ENCODE measurements around the gene GPI.

GPI gene

GRCh38 chr19:34341935-34342680 is 22.9 kb upstream of the GPI start:
- DNase-seq (ENCODE audit: low read depth in 2 of 2): no peak

GRCh38 chr19:34343751-34344150 is 21.2 kb upstream of the GPI start:
- no peak for DNase-seq (ENCODE audit: low read depth in 2 of 2)

- DNase-seq (ENCODE audit: low read depth in 2 of 2): peak; percentile 68 to 75
Measured at GRCh38 chr19:34345947-34346351, 19.0 kb upstream of the GPI start.

GRCh38 chr19:34347561-34348165 is 17.3 kb upstream of the GPI start:
- DNase-seq (ENCODE audit: low read depth in 2 of 2): no peak

- DNase-seq (ENCODE audit: low read depth in 2 of 2): no peak
Measured at GRCh38 chr19:34348899-34349487, 16.0 kb upstream of the GPI start.

- DNase-seq (ENCODE audit: low read depth in 2 of 2): peak; percentile 36 to 56
Measured at GRCh38 chr19:34350161-34350561, 14.8 kb upstream of the GPI start.

- DNase-seq (ENCODE audit: low read depth in 2 of 2): no peak
Measured at GRCh38 chr19:34351382-34351826, 13.6 kb upstream of the GPI start.

- DNase-seq (ENCODE audit: low read depth in 2 of 2): no peak
Measured at GRCh38 chr19:34353546-34353945, 11.4 kb upstream of the GPI start.

- no peak for DNase-seq (ENCODE audit: low read depth in 2 of 2)
Measured at GRCh38 chr19:34355201-34355600, 9.8 kb upstream of the GPI start.

- DNase-seq (ENCODE audit: low read depth in 2 of 2): no peak
Measured at GRCh38 chr19:34356875-34357274, 8.1 kb upstream of the GPI start.

GRCh38 chr19:34357431-34357830 is 7.6 kb upstream of the GPI start:
- no peak for DNase-seq (ENCODE audit: low read depth in 2 of 2)

- peak; percentile 96 to 98 for DNase-seq (ENCODE audit: low read depth in 2 of 2)
Measured at GRCh38 chr19:34359140-34359953, 5.6 kb upstream of the GPI start.

GRCh38 chr19:34359954-34360315 is 5.1 kb upstream of the GPI start:
- DNase-seq (ENCODE audit: low read depth in 2 of 2): no peak

GRCh38 chr19:34360354-34360909 is 4.6 kb upstream of the GPI start:
- DNase-seq (ENCODE audit: low read depth in 2 of 2): no peak

- no peak for DNase-seq (ENCODE audit: low read depth in 2 of 2)
Measured at GRCh38 chr19:34362679-34363069, 2.3 kb upstream of the GPI start.

- no peak for DNase-seq (ENCODE audit: low read depth in 2 of 2)
Measured at GRCh38 chr19:34363094-34363493, 1.9 kb upstream of the GPI start.

- DNase-seq (ENCODE audit: low read depth in 2 of 2): no peak
Measured at GRCh38 chr19:34363930-34364329, 1.1 kb upstream of the GPI start.

- no peak for DNase-seq (ENCODE audit: low read depth in 2 of 2)
Measured at GRCh38 chr19:34364462-34364829, 550 bp upstream of the GPI start.

GRCh38 chr19:34365463-34366401 is 736 bp downstream of the GPI start:
- DNase-seq (ENCODE audit: low read depth in 2 of 2): no peak

- DNase-seq (ENCODE audit: low read depth in 2 of 2): no peak
Measured at GRCh38 chr19:34366738-34367623, 2.0 kb downstream of the GPI start.
